OCI-LY3 (cell line): ENCODE data around the gene KCTD2.

Source experiments
- EZH2phosphoT487 ChIP-seq: fragments of 200-600 bp; shearing (Covaris generic); IDR thresholded peaks from 2 replicates; pipeline ENCODE4 v1.6.1; 2018; ENCODE audit warnings: antibody characterized with exemption, mixed run types, low read depth
- TF ChIP-seq, protein P1 (sequence below): fragments of 200-600, 300-600 bp; sonication (generic); IDR thresholded peaks from 2 replicates; pipeline ENCODE4 v1.5.1; 2014; ENCODE audit warnings: antibody characterized with exemption, low read length, low read depth

DNA sequence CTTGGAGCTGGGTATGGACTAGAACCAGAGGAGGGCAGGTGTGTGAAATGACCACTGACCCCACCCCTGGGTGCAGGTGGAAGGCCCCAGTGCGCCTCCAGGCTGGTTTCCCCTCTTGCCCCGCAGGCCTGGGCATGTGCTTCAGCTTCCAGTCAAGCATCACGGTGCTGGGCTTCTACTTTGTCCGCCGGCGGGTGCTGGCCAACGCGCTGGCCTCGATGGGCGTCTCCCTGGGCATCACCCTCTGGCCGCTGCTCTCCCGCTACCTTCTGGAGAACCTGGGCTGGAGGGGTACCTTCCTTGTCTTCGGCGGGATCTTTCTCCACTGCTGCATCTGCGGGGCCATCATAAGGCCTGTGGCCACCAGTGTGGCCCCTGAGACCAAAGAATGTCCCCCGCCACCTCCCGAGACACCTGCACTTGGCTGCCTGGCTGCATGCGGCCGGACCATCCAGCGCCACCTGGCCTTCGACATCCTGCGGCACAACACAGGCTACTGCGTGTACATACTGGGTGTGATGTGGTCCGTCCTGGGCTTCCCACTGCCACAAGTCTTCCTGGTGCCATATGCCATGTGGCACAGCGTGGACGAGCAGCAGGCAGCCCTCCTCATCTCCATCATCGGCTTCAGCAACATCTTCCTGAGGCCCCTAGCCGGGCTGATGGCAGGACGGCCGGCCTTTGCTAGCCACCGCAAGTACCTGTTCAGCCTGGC lies 53.0 kb downstream of the KCTD2 start:
- TF ChIP-seq, protein P1, sequence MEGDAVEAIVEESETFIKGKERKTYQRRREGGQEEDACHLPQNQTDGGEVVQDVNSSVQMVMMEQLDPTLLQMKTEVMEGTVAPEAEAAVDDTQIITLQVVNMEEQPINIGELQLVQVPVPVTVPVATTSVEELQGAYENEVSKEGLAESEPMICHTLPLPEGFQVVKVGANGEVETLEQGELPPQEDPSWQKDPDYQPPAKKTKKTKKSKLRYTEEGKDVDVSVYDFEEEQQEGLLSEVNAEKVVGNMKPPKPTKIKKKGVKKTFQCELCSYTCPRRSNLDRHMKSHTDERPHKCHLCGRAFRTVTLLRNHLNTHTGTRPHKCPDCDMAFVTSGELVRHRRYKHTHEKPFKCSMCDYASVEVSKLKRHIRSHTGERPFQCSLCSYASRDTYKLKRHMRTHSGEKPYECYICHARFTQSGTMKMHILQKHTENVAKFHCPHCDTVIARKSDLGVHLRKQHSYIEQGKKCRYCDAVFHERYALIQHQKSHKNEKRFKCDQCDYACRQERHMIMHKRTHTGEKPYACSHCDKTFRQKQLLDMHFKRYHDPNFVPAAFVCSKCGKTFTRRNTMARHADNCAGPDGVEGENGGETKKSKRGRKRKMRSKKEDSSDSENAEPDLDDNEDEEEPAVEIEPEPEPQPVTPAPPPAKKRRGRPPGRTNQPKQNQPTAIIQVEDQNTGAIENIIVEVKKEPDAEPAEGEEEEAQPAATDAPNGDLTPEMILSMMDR, result no peak
- TF ChIP-seq EZH2phosphoT487, result no peak
